Upper lobe of left lung (tissue), 6 donors: ENCODE measurements around the gene ANO10. TPM values are rescaled to one million over a fixed set of nuclear protein-coding genes. Genes with fewer than 3 reads are reported as not detected.

Experiments
- ATAC-seq, 2 donors: fragments of 200-7000 bp; cut with Tn5 transposase; one replicate each; pipeline ENCODE4 v1.9.1; 2022; ENCODE audit warnings: mild to moderate bottlenecking in 2 of 2, moderate library complexity in 2 of 2; ENCODE audit not compliant: low FRiP score in 2 of 2
- DNase-seq, 2 donors: peaks; one replicate each; pipeline ENCODE4 v3.0.0-alpha.2; 2019 to 2020
- H3K27ac ChIP-seq, 4 donors: fragments of 200-600 bp; sonication (generic); one replicate each; pipeline ENCODE4 v1.5.1; 2016 to 2019
- H3K27me3 ChIP-seq, 4 donors: fragments of 200-600 bp; sonication (generic); one replicate each; pipeline ENCODE4 v1.5.1; 2017 to 2019
- H3K36me3 ChIP-seq, 4 donors: fragments of 200-600 bp; sonication (generic); one replicate each; pipeline ENCODE4 v1.5.1; 2016 to 2019
- H3K4me1 ChIP-seq, 4 donors: fragments of 200-600 bp; sonication (generic); one replicate each; pipeline ENCODE4 v1.5.1; 2018 to 2019
- H3K4me3 ChIP-seq, 4 donors: fragments of 200-600 bp; sonication (generic); one replicate each; pipeline ENCODE4 v1.5.1; 2017 to 2019; ENCODE audit warnings: mild to moderate bottlenecking in 2 of 4, moderate library complexity in 1 of 4
- H3K9me3 ChIP-seq, 4 donors: fragments of 200-600 bp; sonication (generic); one replicate each; pipeline ENCODE4 v1.5.1; 2018 to 2019
- EP300 ChIP-seq, 4 donors: sonication (generic); formaldehyde crosslinking; IDR thresholded peaks; one replicate each; pipeline ENCODE4 v1.5.1; 2017; ENCODE audit warnings: antibody characterized with exemption in 4 of 4, control low read depth in 2 of 4
- POLR2A ChIP-seq, 4 donors: fragments of 450-650 bp; IDR thresholded peaks; one replicate each; pipeline ENCODE4 v1.5.1; 2016 to 2017; ENCODE audit warnings: antibody characterized with exemption in 4 of 4, mild to moderate bottlenecking in 2 of 4
- POLR2AphosphoS5 ChIP-seq, 2 donors: sonication (generic); formaldehyde crosslinking; IDR thresholded peaks; one replicate each; pipeline ENCODE4 v1.5.1; 2017; ENCODE audit warnings: antibody characterized with exemption in 2 of 2
- WGBS, 2 donors: methylation state at CpG; one replicate each; pipeline ENCODE4 v1.1.5; 2017 to 2018; 5-methylcytosine and 5-hydroxymethylcytosine counted together
- total RNA-seq, 6 donors: library from RNA; depleted of rRNA in 4 of 6; stranded (reverse); fragments of >200 nt in 4 of 6; gene quantifications; one replicate each; pipeline versions ENCODE4 v1.1.0 to v1.2.1, GENCODE V29; 2016 to 2021
- TF ChIP-seq, protein P1 (sequence below), 6 experiments: fragments of 450-650 bp in 4 of 6; fragments of 200-600 bp in 2 of 6; sonication (generic) in 2 of 6; IDR thresholded peaks; one replicate each; pipeline ENCODE4 v1.5.1; 2016 to 2019; ENCODE audit warnings: antibody characterized with exemption in 6 of 6
- donor health status: DM: no; HTN: no; CAD: no; lungs with moderate emphysema.
- donor health status: DM: no; HTN: yes; CAD: no; lungs with severe emphysema.

Gene ANO10
- total RNA-seq, 6 donors from 2014 or later, result 12.9 to 27.2 (median 18.3) TPM

DNA sequence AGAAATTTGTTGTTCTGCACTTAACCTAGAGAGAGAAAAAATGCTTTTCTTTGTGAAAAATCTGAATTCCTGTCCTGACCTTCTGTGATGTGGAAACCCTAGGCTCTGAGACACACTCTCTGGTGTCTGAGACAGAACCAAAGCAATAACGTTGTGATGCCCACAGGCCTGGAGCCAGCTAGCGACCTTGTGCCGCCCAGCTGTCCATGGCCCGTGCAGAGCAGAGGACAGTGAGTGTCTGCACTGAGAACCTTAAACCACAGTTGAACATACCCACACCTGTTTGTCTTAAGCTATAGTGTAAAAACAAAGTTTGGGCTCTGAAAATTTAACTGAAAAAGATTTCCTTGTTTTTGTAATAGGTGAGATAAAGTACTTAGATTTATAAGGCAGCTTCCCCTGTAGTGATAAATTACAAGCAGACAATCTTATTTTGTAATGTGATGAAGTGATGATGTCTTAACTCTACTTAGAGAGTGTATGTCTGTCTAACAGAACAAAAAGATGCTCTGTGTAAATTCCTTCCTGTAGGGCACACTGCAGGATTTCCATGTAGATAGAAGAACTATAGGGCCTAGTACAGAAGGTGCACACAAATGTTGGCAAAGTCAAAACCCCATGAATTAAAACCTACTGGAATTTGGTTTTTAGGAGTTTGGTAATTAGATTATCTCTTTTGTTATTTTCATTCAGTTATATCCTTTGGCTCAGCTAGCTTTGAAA, 272.8 kb downstream of the ANO10 start:
- ATAC-seq, result no peak
- peaks cover 0 to 3% (median 0%) of the 10 kb centered on the region in 4 donors for H3K4me1 ChIP-seq
- TF ChIP-seq, protein P1, sequence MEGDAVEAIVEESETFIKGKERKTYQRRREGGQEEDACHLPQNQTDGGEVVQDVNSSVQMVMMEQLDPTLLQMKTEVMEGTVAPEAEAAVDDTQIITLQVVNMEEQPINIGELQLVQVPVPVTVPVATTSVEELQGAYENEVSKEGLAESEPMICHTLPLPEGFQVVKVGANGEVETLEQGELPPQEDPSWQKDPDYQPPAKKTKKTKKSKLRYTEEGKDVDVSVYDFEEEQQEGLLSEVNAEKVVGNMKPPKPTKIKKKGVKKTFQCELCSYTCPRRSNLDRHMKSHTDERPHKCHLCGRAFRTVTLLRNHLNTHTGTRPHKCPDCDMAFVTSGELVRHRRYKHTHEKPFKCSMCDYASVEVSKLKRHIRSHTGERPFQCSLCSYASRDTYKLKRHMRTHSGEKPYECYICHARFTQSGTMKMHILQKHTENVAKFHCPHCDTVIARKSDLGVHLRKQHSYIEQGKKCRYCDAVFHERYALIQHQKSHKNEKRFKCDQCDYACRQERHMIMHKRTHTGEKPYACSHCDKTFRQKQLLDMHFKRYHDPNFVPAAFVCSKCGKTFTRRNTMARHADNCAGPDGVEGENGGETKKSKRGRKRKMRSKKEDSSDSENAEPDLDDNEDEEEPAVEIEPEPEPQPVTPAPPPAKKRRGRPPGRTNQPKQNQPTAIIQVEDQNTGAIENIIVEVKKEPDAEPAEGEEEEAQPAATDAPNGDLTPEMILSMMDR (IDR thresholded peaks at IDR 0.05), result no peak
- WGBS, 2 donors, result 92% methylated on average over 4 of the region's 4 CpGs
- no peaks in the 10 kb centered on the region for H3K27me3 ChIP-seq
- H3K27ac ChIP-seq, result no peak overlapping the region
- peaks cover 0 to 14% (median 6%) of the 10 kb centered on the region in 4 donors for H3K9me3 ChIP-seq
- H3K4me3 ChIP-seq, result no peak overlapping the region
- peaks cover 7 to 72% (median 47%) of the 10 kb centered on the region in 4 donors for H3K36me3 ChIP-seq
- no peak for DNase-seq

DNA sequence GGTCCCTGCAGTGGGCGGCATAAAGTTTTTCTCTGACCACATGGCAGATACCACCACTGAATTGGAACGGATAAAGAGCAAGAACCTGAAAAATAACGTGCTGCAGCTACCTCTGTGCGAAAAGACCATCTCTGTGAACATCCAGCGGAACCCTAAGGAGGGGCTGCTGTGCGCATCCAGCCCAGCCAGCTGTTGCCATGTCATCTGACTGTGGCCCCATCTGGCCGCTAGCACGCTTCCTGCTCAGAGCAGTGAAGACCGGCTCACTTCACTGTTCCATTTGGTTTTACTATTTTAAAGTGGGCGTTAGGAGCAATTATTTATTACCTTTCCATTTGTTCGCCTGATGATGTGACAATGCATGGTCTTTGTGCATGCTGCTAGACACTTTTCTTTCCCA, 273.5 kb downstream of the ANO10 start:
- no peaks in the 10 kb centered on the region for H3K27me3 ChIP-seq
- no peak overlapping the region for H3K4me3 ChIP-seq
- H3K36me3 ChIP-seq, result peaks cover 10 to 78% (median 50%) of the 10 kb centered on the region in 4 donors
- DNase-seq (no peak), ATAC-seq (no peak)
- no peak for TF ChIP-seq POLR2AphosphoS5 (IDR thresholded peaks at IDR 0.05)
- TF ChIP-seq POLR2A (IDR thresholded peaks at IDR 0.05), result no peak
- no peak for TF ChIP-seq EP300 (IDR thresholded peaks at IDR 0.05)
- TF ChIP-seq, protein P1 (IDR thresholded peaks at IDR 0.05), result no peak
- H3K9me3 ChIP-seq, result peaks cover 0 to 7% (median 3%) of the 10 kb centered on the region in 4 donors
- H3K4me1 ChIP-seq, result peaks cover 0 to 6% (median 1%) of the 10 kb centered on the region in 4 donors
- 91 to 93% methylated on average over 11 of the region's 11 CpGs for WGBS, 2 donors
- peak overlapping the region in 1 of 4 donors; percentile 37 for H3K27ac ChIP-seq

DNA sequence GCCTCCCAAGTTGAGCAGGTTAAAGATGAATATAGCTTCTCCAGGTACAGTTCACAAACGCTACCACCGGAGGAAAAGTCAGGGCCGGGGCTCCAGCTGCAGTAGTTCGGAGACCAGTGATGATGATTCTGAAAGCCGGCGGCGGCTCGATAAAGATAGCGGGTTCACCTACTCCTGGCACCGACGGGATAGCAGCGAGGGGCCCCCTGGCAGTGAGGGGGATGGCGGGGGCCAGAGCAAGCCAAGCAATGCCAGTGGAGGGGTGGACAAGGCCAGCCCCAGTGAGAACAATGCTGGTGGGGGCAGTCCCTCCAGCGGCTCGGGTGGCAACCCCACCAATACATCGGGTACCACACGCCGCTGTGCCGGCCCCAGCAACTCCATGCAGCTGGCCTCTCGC, 274.0 kb downstream of the ANO10 start:
- H3K27ac ChIP-seq, result peak overlapping the region in 2 of 4 donors; percentile 31 to 37
- H3K36me3 ChIP-seq, result peaks cover 12 to 84% (median 52%) of the 10 kb centered on the region in 4 donors
- ATAC-seq (no peak), DNase-seq (peak in 1 of 2 donors; percentile 60)
- peaks cover 0 to 6% (median 3%) of the 10 kb centered on the region in 4 donors for H3K4me1 ChIP-seq
- peaks cover 0 to 2% (median 0%) of the 10 kb centered on the region in 4 donors for H3K9me3 ChIP-seq
- H3K27me3 ChIP-seq, result no peaks in the 10 kb centered on the region
- TF ChIP-seq EP300 (IDR thresholded peaks at IDR 0.05), result no peak
- TF ChIP-seq POLR2A (IDR thresholded peaks at IDR 0.05), result no peak
- TF ChIP-seq, protein P1 (IDR thresholded peaks at IDR 0.05), result no peak
- TF ChIP-seq POLR2AphosphoS5 (IDR thresholded peaks at IDR 0.05), result no peak
- no peak overlapping the region for H3K4me3 ChIP-seq
- WGBS, 2 donors, result 95 to 97% methylated on average over 14 to 20 of the region's 20 CpGs

DNA sequence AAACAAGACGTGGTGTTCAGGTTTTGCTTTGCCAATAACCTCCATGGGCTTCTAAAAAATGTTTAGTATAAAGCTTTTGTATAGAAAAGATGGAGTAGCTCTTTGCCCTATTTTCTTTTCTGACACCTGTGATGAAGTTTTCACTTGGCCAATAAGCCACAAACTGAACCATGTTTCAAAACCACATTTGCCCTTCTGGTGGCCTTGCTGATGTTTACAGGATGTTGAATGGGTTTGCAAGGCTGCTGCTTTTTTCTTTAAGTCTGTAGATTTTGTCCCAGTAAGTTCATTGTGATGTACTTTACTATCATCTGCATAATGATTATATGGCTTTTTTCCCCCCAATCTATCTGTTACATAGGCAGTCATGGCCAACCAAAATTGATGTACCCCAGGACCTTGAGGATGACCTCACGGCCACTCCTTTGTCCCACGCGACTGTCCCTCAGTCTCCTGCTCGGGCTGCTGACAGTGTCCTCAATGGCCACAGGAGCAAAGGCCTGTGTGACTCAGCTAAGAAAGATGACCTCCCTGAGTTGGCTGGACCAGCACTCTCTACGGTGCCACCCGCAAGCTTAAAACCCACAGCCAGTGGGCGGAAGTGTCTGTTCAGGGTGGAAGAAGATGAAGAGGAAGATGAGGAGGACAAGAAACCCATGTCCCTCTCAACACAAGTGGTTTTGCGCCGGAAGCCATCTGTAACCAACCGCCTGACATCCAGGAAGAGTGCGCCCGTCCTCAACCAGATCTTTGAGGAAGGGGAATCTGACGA, 274.6 kb downstream of the ANO10 start:
- peaks cover 12 to 90% (median 57%) of the 10 kb centered on the region in 4 donors for H3K36me3 ChIP-seq
- H3K4me3 ChIP-seq, result no peak overlapping the region
- H3K27me3 ChIP-seq, result no peaks in the 10 kb centered on the region
- no peaks in the 10 kb centered on the region for H3K9me3 ChIP-seq
- no peak for ATAC-seq
- peaks cover 0 to 6% (median 3%) of the 10 kb centered on the region in 4 donors for H3K4me1 ChIP-seq
- no peak for DNase-seq
- H3K27ac ChIP-seq, result peak overlapping the region in 2 of 4 donors; percentile 31 to 37
- 90 to 93% methylated on average over 14 of the region's 14 CpGs for WGBS, 2 donors
- peak in 1 of 2 donors; percentile 14 for TF ChIP-seq POLR2AphosphoS5 (IDR thresholded peaks at IDR 0.05)
- TF ChIP-seq, protein P1 (IDR thresholded peaks at IDR 0.05), result no peak
